Measurements from ENCODE around the gene AGMO.

AGMO gene

GRCh38 chr7:15378494-15379145, 183.2 kb downstream of the AGMO start:
- Histone ChIP-seq H3K36me3 (no peaks in the 10 kb centered on the region), H3K4me1 (ENCODE audit: control insufficient read depth in 1 of 2, insufficient read depth in 1 of 2, low read depth in 1 of 2, low read length in 1 of 2) (no peaks in the 10 kb centered on the region), H3K9me3 (no peaks in the 10 kb centered on the region), H3K27me3 (no peaks in the 10 kb centered on the region), H3K4me3 (ENCODE audit: low read depth in 1 of 2, low read length in 1 of 2) (no peak overlapping the region), H3K27ac (no peak overlapping the region)
- TF ChIP-seq, protein P1, sequence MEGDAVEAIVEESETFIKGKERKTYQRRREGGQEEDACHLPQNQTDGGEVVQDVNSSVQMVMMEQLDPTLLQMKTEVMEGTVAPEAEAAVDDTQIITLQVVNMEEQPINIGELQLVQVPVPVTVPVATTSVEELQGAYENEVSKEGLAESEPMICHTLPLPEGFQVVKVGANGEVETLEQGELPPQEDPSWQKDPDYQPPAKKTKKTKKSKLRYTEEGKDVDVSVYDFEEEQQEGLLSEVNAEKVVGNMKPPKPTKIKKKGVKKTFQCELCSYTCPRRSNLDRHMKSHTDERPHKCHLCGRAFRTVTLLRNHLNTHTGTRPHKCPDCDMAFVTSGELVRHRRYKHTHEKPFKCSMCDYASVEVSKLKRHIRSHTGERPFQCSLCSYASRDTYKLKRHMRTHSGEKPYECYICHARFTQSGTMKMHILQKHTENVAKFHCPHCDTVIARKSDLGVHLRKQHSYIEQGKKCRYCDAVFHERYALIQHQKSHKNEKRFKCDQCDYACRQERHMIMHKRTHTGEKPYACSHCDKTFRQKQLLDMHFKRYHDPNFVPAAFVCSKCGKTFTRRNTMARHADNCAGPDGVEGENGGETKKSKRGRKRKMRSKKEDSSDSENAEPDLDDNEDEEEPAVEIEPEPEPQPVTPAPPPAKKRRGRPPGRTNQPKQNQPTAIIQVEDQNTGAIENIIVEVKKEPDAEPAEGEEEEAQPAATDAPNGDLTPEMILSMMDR (IDR thresholded peaks at IDR 0.05), result no peak

DNA sequence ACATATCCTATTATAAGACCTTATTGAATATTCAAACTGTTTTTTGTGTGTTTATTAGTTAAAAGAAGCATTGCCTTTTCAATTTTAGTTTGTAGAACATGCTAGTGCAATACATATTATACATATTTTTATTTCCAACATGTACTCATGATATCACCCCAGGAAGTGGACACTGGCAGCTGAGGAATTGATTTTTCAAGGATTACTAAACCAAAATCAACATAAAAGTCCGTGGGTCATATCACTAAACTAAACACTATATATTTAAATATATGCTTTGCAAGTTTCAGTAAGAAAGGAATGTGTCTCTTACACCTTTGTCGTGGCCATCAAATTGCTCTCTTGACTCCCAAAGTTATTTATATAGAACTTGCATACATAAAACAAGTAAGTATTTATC, 185.2 kb downstream of the AGMO start:
- H3K9me3 ChIP-seq, result no peaks in the 10 kb centered on the region
- no peaks in the 10 kb centered on the region for H3K27me3 ChIP-seq
- H3K4me3 ChIP-seq (ENCODE audit: low read depth in 1 of 2, low read length in 1 of 2), result no peak overlapping the region
- TF ChIP-seq, protein P1 (IDR thresholded peaks at IDR 0.05), result no peak
- H3K27ac ChIP-seq, result no peak overlapping the region
- no peaks in the 10 kb centered on the region for H3K4me1 ChIP-seq (ENCODE audit: control insufficient read depth in 1 of 2, insufficient read depth in 1 of 2, low read depth in 1 of 2, low read length in 1 of 2)
- H3K36me3 ChIP-seq, result no peaks in the 10 kb centered on the region

GRCh38 chr7:15370441-15370840, 191.4 kb downstream of the AGMO start:
- Histone ChIP-seq H3K36me3 (no peaks in the 10 kb centered on the region), H3K9me3 (no peaks in the 10 kb centered on the region), H3K4me3 (ENCODE audit: low read depth in 1 of 2, low read length in 1 of 2) (no peak overlapping the region), H3K4me1 (ENCODE audit: control insufficient read depth in 1 of 2, insufficient read depth in 1 of 2, low read depth in 1 of 2, low read length in 1 of 2) (no peaks in the 10 kb centered on the region), H3K27me3 (no peaks in the 10 kb centered on the region), H3K27ac (no peak overlapping the region)
- TF ChIP-seq, protein P1 (IDR thresholded peaks at IDR 0.05), result no peak

DNA sequence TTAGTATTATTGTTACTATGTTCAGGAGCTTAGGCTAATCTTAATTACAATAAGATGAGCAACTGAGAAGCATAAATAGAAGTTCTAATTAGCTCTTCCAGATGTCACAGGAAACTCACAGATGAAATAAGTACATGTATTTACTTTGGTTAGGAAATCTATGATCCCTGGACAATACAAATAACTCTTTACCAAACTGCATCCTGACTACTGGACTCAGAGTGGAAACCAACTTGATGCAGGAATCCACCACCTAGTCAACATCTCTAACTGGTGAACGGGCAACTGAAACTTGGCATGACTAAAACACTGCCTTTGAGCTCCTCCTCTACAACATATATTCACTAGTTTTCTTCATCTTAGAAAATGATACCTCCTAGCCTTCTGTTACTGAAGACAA, 193.2 kb downstream of the AGMO start:
- TF ChIP-seq, protein P1 (IDR thresholded peaks at IDR 0.05), result no peak
- Histone ChIP-seq H3K9me3 (no peaks in the 10 kb centered on the region), H3K36me3 (no peaks in the 10 kb centered on the region), H3K27me3 (no peaks in the 10 kb centered on the region), H3K4me1 (ENCODE audit: control insufficient read depth in 1 of 2, insufficient read depth in 1 of 2, low read depth in 1 of 2, low read length in 1 of 2) (no peaks in the 10 kb centered on the region), H3K27ac (no peak overlapping the region), H3K4me3 (ENCODE audit: low read depth in 1 of 2, low read length in 1 of 2) (no peak overlapping the region)

GRCh38 chr7:15367897-15368296, 193.9 kb downstream of the AGMO start:
- Histone ChIP-seq H3K9me3 (no peaks in the 10 kb centered on the region), H3K27ac (no peak overlapping the region), H3K4me1 (ENCODE audit: control insufficient read depth in 1 of 2, insufficient read depth in 1 of 2, low read depth in 1 of 2, low read length in 1 of 2) (no peaks in the 10 kb centered on the region), H3K36me3 (no peaks in the 10 kb centered on the region), H3K4me3 (ENCODE audit: low read depth in 1 of 2, low read length in 1 of 2) (no peak overlapping the region), H3K27me3 (no peaks in the 10 kb centered on the region)
- TF ChIP-seq, protein P1 (IDR thresholded peaks at IDR 0.05), result no peak

Measured in neutrophil (primary cell).